Activated T-cell treated with anti-CD3 and anti-CD28 coated beads for 1 hour (primary cell): ENCODE data around the gene SLC2A4RG.

Experiments used
- DNase-seq: peaks from one replicate; pipeline ENCODE4 v3.0.0-alpha.2; 2020; ENCODE audit warnings: low read depth

Gene SLC2A4RG

GRCh38 chr20:63741354-63741675 is 1.7 kb downstream of the SLC2A4RG start:
- no peak for DNase-seq

- DNase-seq = no peak
Measured at GRCh38 chr20:63741676-63742380, 2.3 kb downstream of the SLC2A4RG start.

- DNase-seq = no peak
Measured at GRCh38 chr20:63742381-63743024, 2.9 kb downstream of the SLC2A4RG start.

- DNase-seq = no peak
Measured at GRCh38 chr20:63743210-63743970, 3.8 kb downstream of the SLC2A4RG start.

DNA sequence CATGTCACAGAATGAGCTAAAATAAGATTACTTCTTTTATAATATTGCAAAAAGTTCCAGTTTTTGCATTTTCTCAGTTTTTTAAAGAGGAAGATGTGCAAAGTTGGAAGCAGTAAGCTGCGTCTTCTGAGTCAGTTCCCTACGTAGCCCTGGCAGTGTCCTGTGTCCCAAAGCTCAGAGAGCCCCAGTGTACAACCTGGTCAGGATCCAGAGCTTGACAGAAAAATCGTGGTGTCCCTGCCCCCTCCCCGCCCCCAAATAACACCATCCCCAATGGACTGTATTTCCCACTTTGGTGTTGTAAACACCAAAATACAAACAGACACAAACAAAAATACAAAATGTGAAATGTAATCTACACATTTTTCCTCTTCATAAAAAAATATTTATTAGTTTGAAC is 4.6 kb downstream of the SLC2A4RG start:
- DNase-seq = no peak

GRCh38 chr20:63744574-63745423 is 5.2 kb downstream of the SLC2A4RG start:
- no peak for DNase-seq

- no peak for DNase-seq
Measured at GRCh38 chr20:63745424-63745805, 5.8 kb downstream of the SLC2A4RG start.

GRCh38 chr20:63745961-63746731 is 6.6 kb downstream of the SLC2A4RG start:
- no peak for DNase-seq

DNA sequence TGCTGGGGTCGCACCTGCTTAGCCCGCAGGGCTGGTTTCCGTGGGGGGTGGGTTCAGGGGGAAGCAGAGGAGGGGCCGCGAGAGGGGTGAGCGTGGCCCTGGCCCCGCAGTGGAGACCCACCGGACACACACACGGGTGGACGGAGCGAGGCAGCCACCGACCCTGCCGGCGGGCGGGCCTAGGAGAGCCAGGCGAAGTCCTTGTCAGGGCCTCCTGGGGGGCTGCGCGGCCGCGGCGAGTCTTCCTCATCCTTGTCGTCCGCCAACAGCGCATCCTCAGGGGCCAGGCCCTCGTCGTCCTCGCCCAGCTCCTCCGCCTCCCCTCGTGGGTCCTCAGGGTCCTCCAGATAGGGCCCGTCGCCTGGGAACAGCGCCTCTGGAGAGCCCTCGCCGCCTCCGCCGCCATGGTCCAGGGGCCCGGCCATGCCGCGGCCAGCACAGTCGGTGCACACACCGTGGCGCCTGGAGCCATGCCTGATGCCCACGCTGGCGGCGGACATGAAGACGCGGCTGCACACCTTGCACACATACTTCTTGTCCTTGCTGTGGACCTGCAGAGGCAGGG is 7.3 kb downstream of the SLC2A4RG start:
- no peak for DNase-seq

DNA sequence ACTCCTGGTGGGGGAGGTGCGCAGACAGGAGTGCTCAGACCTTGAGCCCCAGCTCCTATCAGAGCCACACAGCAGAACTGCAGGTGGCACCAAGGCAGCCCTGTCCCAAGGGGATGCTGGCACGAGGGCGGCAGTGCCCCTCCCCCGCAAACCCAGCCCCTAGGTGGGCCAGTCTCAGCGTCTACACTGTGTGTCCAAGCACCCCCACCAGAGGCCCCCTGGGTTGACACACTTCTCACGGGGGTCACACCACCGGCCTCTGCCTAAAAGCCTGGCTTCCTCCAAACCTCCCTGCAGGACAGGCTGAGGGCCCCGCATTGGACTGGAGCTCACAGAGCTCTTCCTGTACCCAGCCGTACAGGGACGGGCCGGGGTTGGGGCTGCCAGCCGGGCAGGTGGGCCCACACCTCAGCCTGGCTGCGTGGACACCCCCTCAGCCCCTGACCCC is 8.1 kb downstream of the SLC2A4RG start:
- DNase-seq = no peak

- DNase-seq = no peak
Measured at GRCh38 chr20:63748070-63748933, 8.7 kb downstream of the SLC2A4RG start.

DNA sequence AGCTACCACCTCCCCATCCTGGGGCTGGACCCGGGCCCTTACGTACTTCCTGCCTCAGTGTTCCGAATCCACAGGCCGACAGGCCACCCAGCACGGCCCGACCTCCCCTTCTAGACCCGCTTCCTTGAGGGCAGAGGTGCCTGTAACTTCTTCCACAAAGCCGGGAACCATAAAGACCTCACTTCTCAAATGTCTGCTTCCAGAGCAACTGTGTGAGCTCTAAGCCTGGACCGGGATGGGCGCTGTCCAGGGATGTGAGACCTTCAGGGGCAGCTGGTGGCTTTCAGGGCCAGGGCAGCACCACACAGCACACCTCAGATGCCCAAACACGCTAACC is 9.3 kb downstream of the SLC2A4RG start:
- DNase-seq = no peak

- no peak for DNase-seq
Measured at GRCh38 chr20:63749597-63750508, 10.3 kb downstream of the SLC2A4RG start.

DNA sequence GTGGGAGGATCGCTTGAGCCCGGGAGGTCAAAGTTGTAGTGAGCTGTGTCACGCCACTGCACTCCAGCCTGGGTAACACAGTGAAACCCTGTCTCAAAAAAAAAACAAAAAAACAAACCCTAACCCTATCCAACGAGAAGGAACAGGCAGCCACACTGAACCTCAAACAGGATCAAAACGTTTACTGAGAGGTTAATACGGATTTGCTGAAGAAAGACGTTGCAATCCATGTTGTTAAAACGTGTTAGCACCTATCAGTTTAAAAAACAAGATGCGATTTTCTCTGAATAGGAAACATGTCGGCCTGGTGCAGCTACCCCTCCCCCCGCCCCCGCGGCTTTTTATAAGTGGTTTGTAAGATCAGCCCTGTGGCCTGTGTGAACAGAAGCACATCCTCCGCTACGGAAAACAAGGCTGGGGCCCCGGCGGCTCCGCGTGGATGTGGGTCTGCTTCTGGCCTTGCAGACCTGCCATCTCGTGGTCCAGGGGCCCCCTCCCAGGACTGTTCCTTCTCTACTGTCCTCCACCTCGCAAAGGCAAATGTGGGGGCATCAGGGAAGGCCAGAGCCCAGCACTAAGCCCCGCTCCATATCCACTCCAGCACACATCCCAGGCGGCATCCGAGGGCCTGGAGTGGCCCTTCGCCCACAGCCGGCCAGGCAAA is 11.4 kb downstream of the SLC2A4RG start:
- DNase-seq = peak; percentile 59

DNA sequence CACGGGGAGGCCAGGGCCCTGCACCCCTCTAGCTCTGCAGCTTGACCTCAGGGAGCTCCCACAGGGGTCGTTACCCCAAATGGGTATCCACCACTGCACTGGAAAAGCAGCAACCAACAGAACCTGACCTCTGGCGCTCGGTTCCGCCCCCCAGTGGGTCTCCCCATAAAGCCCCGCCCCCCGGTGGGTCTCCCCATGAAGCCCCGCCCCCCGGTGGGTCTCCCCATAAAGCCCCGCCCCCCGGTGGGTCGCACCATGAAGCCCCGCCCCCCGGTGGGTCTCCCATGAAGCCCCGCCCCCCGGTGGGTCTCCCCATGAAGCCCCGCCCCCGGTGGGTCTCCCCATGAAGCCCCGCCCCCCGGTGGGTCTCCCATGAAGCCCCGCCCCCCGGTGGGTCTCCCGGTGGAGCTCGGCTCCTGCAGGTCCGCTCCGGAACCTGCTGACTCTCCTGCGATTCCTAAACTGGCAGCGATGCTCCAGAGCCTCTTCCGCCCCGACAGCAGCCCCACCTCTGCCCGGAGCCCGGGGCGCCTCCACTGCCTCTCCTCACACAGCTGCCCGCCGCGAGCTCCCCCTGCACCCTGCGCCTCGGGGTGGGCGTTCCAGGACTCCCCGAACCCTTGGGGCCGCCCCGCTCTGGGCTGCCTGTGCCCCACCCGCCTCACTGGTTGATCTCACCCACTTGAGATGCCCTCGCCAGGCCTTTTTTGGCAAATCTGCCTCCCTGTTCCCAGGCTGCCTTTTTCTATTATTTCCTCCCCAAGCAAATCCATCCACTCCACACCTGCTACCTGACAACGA is 12.1 kb downstream of the SLC2A4RG start:
- DNase-seq = no peak

- no peak for DNase-seq
Measured at GRCh38 chr20:63752411-63753101, 13.0 kb downstream of the SLC2A4RG start.

GRCh38 chr20:63753381-63753780 is 13.8 kb downstream of the SLC2A4RG start:
- DNase-seq = no peak
